ENCODE data around the gene PLEKHA8. TPM values are rescaled to one million over a fixed set of nuclear protein-coding genes. Genes with fewer than 3 reads are reported as not detected.

Gene PLEKHA8
- total RNA-seq, 2 experiments from 2014 or later = 16.8 to 17.1 TPM

GRCh38 chr7:30019387-30019786, 8.8 kb upstream of the PLEKHA8 start:
- Mint-ChIP-seq H3K27me3 (no peaks in the 10 kb centered on the region), H3K9me3 (no peaks in the 10 kb centered on the region), H3K36me3 (ENCODE audit: low read depth) (peaks cover 7% of the 10 kb centered on the region), H3K4me3 (no peak overlapping the region), H3K27ac (no peak overlapping the region), H3K4me1 (ENCODE audit: low read depth) (peaks cover 20% of the 10 kb centered on the region)
- ChIA-PET POLR2A (no interaction called here), CTCF (interaction anchor here (1.6 kb wide), 1 partner anchor 43 kb away, joined by 5 read pairs; no protein-coding TSS in a partner anchor)
- ATAC-seq (no peak), DNase-seq (no peak)
- intact Hi-C loops (cut with micrococcal nuclease) = no loop called here
- TF ChIP-seq CTCF (IDR thresholded peaks at IDR 0.05) = no peak

DNA sequence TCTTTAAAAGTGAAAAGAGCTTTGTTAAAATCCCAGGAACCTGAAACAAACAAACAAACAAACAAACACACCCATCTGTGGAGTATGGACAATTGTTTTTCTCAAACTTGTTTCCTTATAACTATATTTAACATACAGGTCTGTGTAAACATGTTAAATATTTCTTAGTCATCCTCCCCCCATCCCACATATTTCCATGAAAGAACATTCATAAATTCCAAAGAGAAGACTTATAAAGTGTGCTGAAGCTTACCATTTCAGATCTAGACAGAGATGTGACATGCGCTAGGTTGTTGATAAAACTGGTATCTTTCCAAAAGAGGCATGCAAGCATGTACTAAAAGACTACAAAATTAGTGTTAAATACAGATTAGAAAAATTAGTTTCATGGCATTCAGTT, 8.3 kb upstream of the PLEKHA8 start:
- H3K27ac Mint-ChIP-seq = no peak overlapping the region
- ATAC-seq = no peak
- CTCF ChIA-PET = interaction anchor here (1.6 kb wide), 1 partner anchor 43 kb away, joined by 5 read pairs; no protein-coding TSS in a partner anchor
- DNase-seq = no peak
- H3K4me1 Mint-ChIP-seq (ENCODE audit: low read depth) = peaks cover 26% of the 10 kb centered on the region
- peaks cover 5% of the 10 kb centered on the region for H3K36me3 Mint-ChIP-seq (ENCODE audit: low read depth)
- no peak overlapping the region for H3K4me3 Mint-ChIP-seq
- no peaks in the 10 kb centered on the region for H3K9me3 Mint-ChIP-seq
- POLR2A ChIA-PET = no interaction called here
- no peaks in the 10 kb centered on the region for H3K27me3 Mint-ChIP-seq
- intact Hi-C loops (cut with micrococcal nuclease) = no loop called here
- no peak for TF ChIP-seq CTCF (IDR thresholded peaks at IDR 0.05)

GRCh38 chr7:30020535-30020934, 7.7 kb upstream of the PLEKHA8 start:
- Mint-ChIP-seq H3K36me3 (ENCODE audit: low read depth) (peaks cover 5% of the 10 kb centered on the region), H3K4me1 (ENCODE audit: low read depth) (peaks cover 31% of the 10 kb centered on the region), H3K27me3 (no peaks in the 10 kb centered on the region), H3K27ac (no peak overlapping the region), H3K4me3 (no peak overlapping the region), H3K9me3 (no peaks in the 10 kb centered on the region)
- CTCF ChIA-PET = interaction anchor here (1.6 kb wide), 1 partner anchor 42 kb away, joined by 5 read pairs; no protein-coding TSS in a partner anchor
- POLR2A ChIA-PET = no interaction called here
- no peak for ATAC-seq
- DNase-seq = no peak
- intact Hi-C loops (cut with micrococcal nuclease) = no loop called here
- TF ChIP-seq CTCF (IDR thresholded peaks at IDR 0.05) = no peak

GRCh38 chr7:30022991-30023390, 5.2 kb upstream of the PLEKHA8 start:
- no peak overlapping the region for H3K4me3 Mint-ChIP-seq
- no peaks in the 10 kb centered on the region for H3K9me3 Mint-ChIP-seq
- no peak for TF ChIP-seq CTCF (IDR thresholded peaks at IDR 0.05)
- H3K4me1 Mint-ChIP-seq (ENCODE audit: low read depth) = peaks cover 34% of the 10 kb centered on the region
- ChIA-PET POLR2A (no interaction called here), CTCF (interaction anchor here (1.3 kb wide), 1 partner anchor 39 kb away, joined by 4 read pairs; no protein-coding TSS in a partner anchor)
- no peaks in the 10 kb centered on the region for H3K27me3 Mint-ChIP-seq
- no peak for ATAC-seq
- DNase-seq = no peak
- intact Hi-C loops (cut with micrococcal nuclease) = no loop called here
- H3K36me3 Mint-ChIP-seq (ENCODE audit: low read depth) = peaks cover 5% of the 10 kb centered on the region
- H3K27ac Mint-ChIP-seq = no peak overlapping the region

DNA sequence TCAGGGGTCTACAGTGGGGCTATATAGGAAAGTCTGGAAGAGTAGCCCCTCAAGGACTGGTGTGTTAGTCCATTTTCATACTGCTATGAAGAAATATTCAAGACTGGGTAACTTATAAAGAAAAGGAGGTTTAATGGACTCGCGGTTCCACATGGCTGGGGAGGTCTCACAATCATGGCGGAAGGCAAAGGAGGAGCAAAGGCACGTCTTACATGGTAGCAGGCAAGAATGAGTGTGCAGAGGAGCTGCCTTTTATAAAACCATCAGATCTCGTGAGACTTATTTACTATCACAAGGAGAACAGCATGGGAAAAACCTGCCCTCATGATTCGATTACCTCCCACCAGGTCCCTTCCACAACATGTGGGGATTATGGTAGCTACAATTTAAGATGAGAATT, 4.7 kb upstream of the PLEKHA8 start:
- CTCF ChIA-PET = interaction anchor here (1.3 kb wide), 1 partner anchor 38 kb away, joined by 4 read pairs; no protein-coding TSS in a partner anchor
- POLR2A ChIA-PET = interaction anchor here (0.8 kb wide), 1 partner anchor 15 kb away, joined by 3 read pairs; no protein-coding TSS in a partner anchor
- intact Hi-C loops (cut with micrococcal nuclease) = no loop called here
- H3K4me3 Mint-ChIP-seq = no peak overlapping the region
- DNase-seq (no peak), ATAC-seq (no peak)
- no peaks in the 10 kb centered on the region for H3K27me3 Mint-ChIP-seq
- H3K4me1 Mint-ChIP-seq (ENCODE audit: low read depth) = peaks cover 34% of the 10 kb centered on the region
- H3K9me3 Mint-ChIP-seq = no peaks in the 10 kb centered on the region
- peaks cover 3% of the 10 kb centered on the region for H3K36me3 Mint-ChIP-seq (ENCODE audit: low read depth)
- H3K27ac Mint-ChIP-seq = no peak overlapping the region
- no peak for TF ChIP-seq CTCF (IDR thresholded peaks at IDR 0.05)
